ENCODE measurements around the gene CLEC4D. TPM values are rescaled to one million over a fixed set of nuclear protein-coding genes. Genes with fewer than 3 reads are reported as not detected.

The CLEC4D gene
- polyA plus RNA-seq, 1 of the 3 experiments (the other 2 are of a cell fraction): not detected

DNA sequence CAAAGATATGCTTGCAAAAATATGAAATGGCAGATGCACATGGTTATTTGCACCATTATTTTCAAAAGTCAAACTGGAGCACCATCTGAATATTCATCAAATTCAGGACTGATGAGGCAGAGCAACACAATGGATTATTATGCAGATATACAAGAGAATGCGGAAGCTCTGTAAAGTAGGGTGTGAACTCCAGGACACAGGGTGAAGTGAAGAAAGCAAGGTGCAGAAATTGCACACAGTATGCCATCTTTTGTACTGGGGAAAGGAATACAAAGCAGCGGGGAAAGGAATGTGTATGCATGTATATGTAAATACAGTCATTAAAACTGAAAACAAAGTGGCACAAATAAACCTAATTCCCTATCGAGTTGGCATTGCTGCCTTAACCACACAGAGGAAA, 50.1 kb downstream of the CLEC4D start:
- Histone ChIP-seq H3K27ac (ENCODE audit: low read depth in 2 of 2, low read length in 1 of 2) (no peak overlapping the region), H3K27me3 (ENCODE audit: insufficient read depth) (no peaks in the 10 kb centered on the region), H3K9me3 (no peaks in the 10 kb centered on the region), H3K36me3 (replicated peaks in 1 of 2; ENCODE audit: control insufficient read depth in 1 of 2, insufficient read depth in 2 of 2, low read length in 1 of 2) (no peaks in the 10 kb centered on the region), H4K20me1 (ENCODE audit: insufficient read depth) (no peaks in the 10 kb centered on the region), H3K4me2 (no peak overlapping the region), H3K4me1 (ENCODE audit: control insufficient read depth in 1 of 2, insufficient read depth in 2 of 2, low read depth in 1 of 2, low read length in 1 of 2) (no peaks in the 10 kb centered on the region), H3K9me2 (no peaks in the 10 kb centered on the region), H3K9ac (no peak overlapping the region), H3F3A (replicated peaks; ENCODE audit: insufficient read depth) (no peaks in the 10 kb centered on the region), H3K4me3 (ENCODE audit: low read depth in 2 of 2, low read length in 1 of 2) (no peak overlapping the region), H2AFZ (ENCODE audit: low read depth) (no peak overlapping the region), H3K79me2 (ENCODE audit: insufficient read depth) (no peaks in the 10 kb centered on the region)
- 29% methylated on average over 3 of the region's 3 CpGs for WGBS (ENCODE audit: low lambda C conversion rate)
- no peak for TF ChIP-seq FOSL2 (IDR thresholded peaks at IDR 0.05; ENCODE audit: borderline replicate concordance, low read depth)
- no peak for TF ChIP-seq TCF12 (IDR thresholded peaks at IDR 0.05)
- no peak for TF ChIP-seq SMC3 (IDR thresholded peaks at IDR 0.05; ENCODE audit: low read depth, low read length)
- no peak for TF ChIP-seq RAD21 (IDR thresholded peaks at IDR 0.05; ENCODE audit: low read length)
- TF ChIP-seq, protein P1, sequence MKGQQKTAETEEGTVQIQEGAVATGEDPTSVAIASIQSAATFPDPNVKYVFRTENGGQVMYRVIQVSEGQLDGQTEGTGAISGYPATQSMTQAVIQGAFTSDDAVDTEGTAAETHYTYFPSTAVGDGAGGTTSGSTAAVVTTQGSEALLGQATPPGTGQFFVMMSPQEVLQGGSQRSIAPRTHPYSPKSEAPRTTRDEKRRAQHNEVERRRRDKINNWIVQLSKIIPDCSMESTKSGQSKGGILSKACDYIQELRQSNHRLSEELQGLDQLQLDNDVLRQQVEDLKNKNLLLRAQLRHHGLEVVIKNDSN (IDR thresholded peaks at IDR 0.05; ENCODE audit: borderline replicate concordance, low read depth): no peak
- no peak for TF ChIP-seq CHD2 (IDR thresholded peaks at IDR 0.05; ENCODE audit: low read length, partially characterized antibody)
- TF ChIP-seq POLR2AphosphoS5 (IDR thresholded peaks at IDR 0.05; ENCODE audit: low read depth, low read length): no peak
- TF ChIP-seq YY1 (IDR thresholded peaks at IDR 0.05; ENCODE audit: low read depth): no peak
- no peak for TF ChIP-seq NRF1 (IDR thresholded peaks at IDR 0.05; ENCODE audit: low read depth, low read length)
- TF ChIP-seq, protein P2, sequence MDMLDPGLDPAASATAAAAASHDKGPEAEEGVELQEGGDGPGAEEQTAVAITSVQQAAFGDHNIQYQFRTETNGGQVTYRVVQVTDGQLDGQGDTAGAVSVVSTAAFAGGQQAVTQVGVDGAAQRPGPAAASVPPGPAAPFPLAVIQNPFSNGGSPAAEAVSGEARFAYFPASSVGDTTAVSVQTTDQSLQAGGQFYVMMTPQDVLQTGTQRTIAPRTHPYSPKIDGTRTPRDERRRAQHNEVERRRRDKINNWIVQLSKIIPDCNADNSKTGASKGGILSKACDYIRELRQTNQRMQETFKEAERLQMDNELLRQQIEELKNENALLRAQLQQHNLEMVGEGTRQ (IDR thresholded peaks at IDR 0.05; ENCODE audit: borderline replicate concordance, low read depth, low read length): no peak
- no peak for TF ChIP-seq GATA2 (CRISPR knock-in tag; IDR thresholded peaks at IDR 0.05)
- no peak for TF ChIP-seq SIN3A (IDR thresholded peaks at IDR 0.05; ENCODE audit: borderline replicate concordance, low read depth, low read length)
- no peak for TF ChIP-seq ELF1 (IDR thresholded peaks at IDR 0.05)
- no peak for TF ChIP-seq EP300 (IDR thresholded peaks at IDR 0.05; ENCODE audit: borderline replicate concordance in 1 of 2, low read depth in 1 of 2, low read length in 1 of 2)
- TF ChIP-seq, protein P3, sequence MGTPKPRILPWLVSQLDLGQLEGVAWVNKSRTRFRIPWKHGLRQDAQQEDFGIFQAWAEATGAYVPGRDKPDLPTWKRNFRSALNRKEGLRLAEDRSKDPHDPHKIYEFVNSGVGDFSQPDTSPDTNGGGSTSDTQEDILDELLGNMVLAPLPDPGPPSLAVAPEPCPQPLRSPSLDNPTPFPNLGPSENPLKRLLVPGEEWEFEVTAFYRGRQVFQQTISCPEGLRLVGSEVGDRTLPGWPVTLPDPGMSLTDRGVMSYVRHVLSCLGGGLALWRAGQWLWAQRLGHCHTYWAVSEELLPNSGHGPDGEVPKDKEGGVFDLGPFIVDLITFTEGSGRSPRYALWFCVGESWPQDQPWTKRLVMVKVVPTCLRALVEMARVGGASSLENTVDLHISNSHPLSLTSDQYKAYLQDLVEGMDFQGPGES (IDR thresholded peaks at IDR 0.05; ENCODE audit: low read depth, low read length): no peak
- TF ChIP-seq GABPA (IDR thresholded peaks at IDR 0.05; ENCODE audit: low read depth): no peak
- TF ChIP-seq MEF2A (IDR thresholded peaks at IDR 0.05; ENCODE audit: borderline replicate concordance, low read depth): no peak
- POLR2A ChIA-PET: no interaction called here
- CTCF ChIA-PET: interaction anchor here (0.8 to 1.2 kb wide), 2 partner anchors 19 kb away, joined by 3 to 7 read pairs; no protein-coding TSS in a partner anchor
- DNase-seq: no peak

DNA sequence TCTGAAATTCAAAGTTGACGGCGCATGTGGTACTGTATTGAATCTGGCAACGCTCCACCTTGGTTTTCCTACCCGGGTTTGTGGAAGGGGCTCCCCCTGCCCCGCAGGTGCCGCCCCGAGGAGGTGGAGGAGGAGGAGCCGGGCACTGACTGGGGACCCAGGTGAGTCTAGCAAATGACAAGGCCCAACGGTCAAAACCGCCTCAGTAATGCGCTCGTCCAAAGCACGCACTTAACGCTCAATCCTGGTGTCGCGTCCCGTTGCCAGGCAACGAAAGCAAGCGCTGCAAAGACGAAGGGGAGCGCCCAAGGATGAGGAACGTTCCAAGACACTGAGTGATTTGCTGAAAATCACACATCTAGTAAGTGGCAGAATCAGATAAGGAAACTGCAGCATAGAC, 51.4 kb downstream of the CLEC4D start:
- H3K4me3 ChIP-seq (ENCODE audit: low read depth in 2 of 2, low read length in 1 of 2): no peak overlapping the region

More for the DNA sequence above, 51.4 kb downstream of the CLEC4D start:
- H3K4me2 ChIP-seq: no peak overlapping the region
- no peaks in the 10 kb centered on the region for H3K27me3 ChIP-seq (ENCODE audit: insufficient read depth)
- no peaks in the 10 kb centered on the region for H3K79me2 ChIP-seq (ENCODE audit: insufficient read depth)
- no peaks in the 10 kb centered on the region for H3F3A ChIP-seq (replicated peaks; ENCODE audit: insufficient read depth)
- no peaks in the 10 kb centered on the region for H3K4me1 ChIP-seq (ENCODE audit: control insufficient read depth in 1 of 2, insufficient read depth in 2 of 2, low read depth in 1 of 2, low read length in 1 of 2)
- ChIA-PET POLR2A (no interaction called here), CTCF (no interaction called here)
- no peak overlapping the region for H2AFZ ChIP-seq (ENCODE audit: low read depth)
- H3K36me3 ChIP-seq (replicated peaks in 1 of 2; ENCODE audit: control insufficient read depth in 1 of 2, insufficient read depth in 2 of 2, low read length in 1 of 2): no peaks in the 10 kb centered on the region
- no peak overlapping the region for H3K27ac ChIP-seq (ENCODE audit: low read depth in 2 of 2, low read length in 1 of 2)
- 11% methylated on average over 21 of the region's 22 CpGs for WGBS (ENCODE audit: low lambda C conversion rate)
- H4K20me1 ChIP-seq (ENCODE audit: insufficient read depth): no peaks in the 10 kb centered on the region
- DNase-seq: no peak
- no peak for TF ChIP-seq NFIC (IDR thresholded peaks at IDR 0.05; ENCODE audit: borderline replicate concordance)
- TF ChIP-seq, protein P2 (IDR thresholded peaks at IDR 0.05; ENCODE audit: borderline replicate concordance, low read depth, low read length): no peak
- no peak for TF ChIP-seq EZH2phosphoT487 (IDR thresholded peaks at IDR 0.05; ENCODE audit: borderline replicate concordance, low read depth)
- TF ChIP-seq GABPA (IDR thresholded peaks at IDR 0.05; ENCODE audit: low read depth): no peak
- TF ChIP-seq ELF1 (IDR thresholded peaks at IDR 0.05): no peak
- no peak for TF ChIP-seq FOXM1 (IDR thresholded peaks at IDR 0.05; ENCODE audit: low read depth)
- no peak for TF ChIP-seq SMC3 (IDR thresholded peaks at IDR 0.05; ENCODE audit: low read depth, low read length)
- TF ChIP-seq JUND (IDR thresholded peaks at IDR 0.05): no peak
- no peak for TF ChIP-seq RCOR1 (IDR thresholded peaks at IDR 0.05; ENCODE audit: low read length)
- no peak for TF ChIP-seq SIN3A (IDR thresholded peaks at IDR 0.05; ENCODE audit: borderline replicate concordance, low read depth, low read length)
- TF ChIP-seq YY1 (IDR thresholded peaks at IDR 0.05; ENCODE audit: low read depth): no peak
- TF ChIP-seq RFX5 (IDR thresholded peaks at IDR 0.05; ENCODE audit: low read length): no peak
- TF ChIP-seq POLR2AphosphoS5 (IDR thresholded peaks at IDR 0.05; ENCODE audit: low read depth, low read length): no peak
- no peak for TF ChIP-seq RXRA (IDR thresholded peaks at IDR 0.05; ENCODE audit: borderline replicate concordance, low read depth)
- no peak for TF ChIP-seq CHD2 (IDR thresholded peaks at IDR 0.05; ENCODE audit: low read length, partially characterized antibody)
- TF ChIP-seq, protein P4, sequence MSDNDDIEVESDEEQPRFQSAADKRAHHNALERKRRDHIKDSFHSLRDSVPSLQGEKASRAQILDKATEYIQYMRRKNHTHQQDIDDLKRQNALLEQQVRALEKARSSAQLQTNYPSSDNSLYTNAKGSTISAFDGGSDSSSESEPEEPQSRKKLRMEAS (IDR thresholded peaks at IDR 0.05; ENCODE audit: low read depth): no peak
- no peak for TF ChIP-seq TCF12 (IDR thresholded peaks at IDR 0.05)
- H3K9me3 ChIP-seq: no peaks in the 10 kb centered on the region
- H3K9ac ChIP-seq: no peak overlapping the region
- H3K9me2 ChIP-seq: no peaks in the 10 kb centered on the region

All from SK-N-SH (cell line).